ENCODE results near the gene AQP12A.

DNA sequence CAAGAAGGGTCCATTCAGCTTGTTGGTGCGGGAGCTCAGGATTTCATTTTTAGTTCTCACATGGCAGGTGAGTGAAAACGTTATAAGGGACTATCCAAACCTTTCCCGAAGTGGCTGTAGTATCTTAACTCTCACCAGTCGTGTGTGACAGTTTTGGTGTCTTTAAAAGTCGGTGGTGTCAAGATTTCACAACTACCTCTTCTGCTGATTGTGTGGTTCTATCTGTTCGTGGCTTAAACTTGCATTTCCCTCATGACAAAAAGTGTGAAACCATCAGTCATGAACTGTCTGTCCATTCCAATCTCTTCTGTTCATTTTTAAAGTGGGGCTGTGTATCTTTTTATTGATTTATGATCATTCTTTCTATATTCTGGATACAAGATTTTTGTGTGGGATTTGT lies 5.2 kb upstream of the AQP12A start:
- TF ChIP-seq, protein P1, sequence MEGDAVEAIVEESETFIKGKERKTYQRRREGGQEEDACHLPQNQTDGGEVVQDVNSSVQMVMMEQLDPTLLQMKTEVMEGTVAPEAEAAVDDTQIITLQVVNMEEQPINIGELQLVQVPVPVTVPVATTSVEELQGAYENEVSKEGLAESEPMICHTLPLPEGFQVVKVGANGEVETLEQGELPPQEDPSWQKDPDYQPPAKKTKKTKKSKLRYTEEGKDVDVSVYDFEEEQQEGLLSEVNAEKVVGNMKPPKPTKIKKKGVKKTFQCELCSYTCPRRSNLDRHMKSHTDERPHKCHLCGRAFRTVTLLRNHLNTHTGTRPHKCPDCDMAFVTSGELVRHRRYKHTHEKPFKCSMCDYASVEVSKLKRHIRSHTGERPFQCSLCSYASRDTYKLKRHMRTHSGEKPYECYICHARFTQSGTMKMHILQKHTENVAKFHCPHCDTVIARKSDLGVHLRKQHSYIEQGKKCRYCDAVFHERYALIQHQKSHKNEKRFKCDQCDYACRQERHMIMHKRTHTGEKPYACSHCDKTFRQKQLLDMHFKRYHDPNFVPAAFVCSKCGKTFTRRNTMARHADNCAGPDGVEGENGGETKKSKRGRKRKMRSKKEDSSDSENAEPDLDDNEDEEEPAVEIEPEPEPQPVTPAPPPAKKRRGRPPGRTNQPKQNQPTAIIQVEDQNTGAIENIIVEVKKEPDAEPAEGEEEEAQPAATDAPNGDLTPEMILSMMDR (IDR thresholded peaks at IDR 0.05) = no peak
- TF ChIP-seq POLR2A (IDR thresholded peaks at IDR 0.05) = no peak

Measured in adrenal gland (tissue), 5 donors.